Lower leg skin (tissue), 3 donors: ENCODE results near the gene SLC52A3.

Source experiments
- CTCF ChIP-seq, 3 donors: fragments of 450-650 bp; IDR thresholded peaks; one replicate each; pipeline ENCODE4 v1.5.1; 2016; ENCODE audit warnings: antibody characterized with exemption in 3 of 3, mild to moderate bottlenecking in 3 of 3, moderate library complexity in 2 of 3
- POLR2A ChIP-seq, 2 donors: fragments of 450-650 bp; IDR thresholded peaks; one replicate each; pipeline ENCODE4 v1.6.1; 2016 to 2017; ENCODE audit warnings: antibody characterized with exemption in 2 of 2, mild to moderate bottlenecking in 1 of 2, moderate library complexity in 1 of 2

- TF ChIP-seq CTCF (IDR thresholded peaks at IDR 0.05) (no peak), POLR2A (IDR thresholded peaks at IDR 0.05) (no peak)
Measured at GRCh38 chr20:728256-728944, 39.9 kb downstream of the SLC52A3 start.
